ENCODE results near the gene RNF5. TPM values are rescaled to one million over a fixed set of nuclear protein-coding genes. Genes with fewer than 3 reads are reported as not detected.

The RNF5 gene
- total RNA-seq, 1 donor from 2014 or later = 76.0 TPM

- H3K36me3 ChIP-seq = no peaks in the 10 kb centered on the region
- peak; percentile 100 for DNase-seq
- H3K27me3 ChIP-seq (ENCODE audit: low read depth) = no peaks in the 10 kb centered on the region
- peak; percentile 72 for TF ChIP-seq CTCF (IDR thresholded peaks at IDR 0.05; ENCODE audit: borderline replicate concordance)
- peak overlapping the region; percentile 74 for H3K4me3 ChIP-seq
- H3K9me3 ChIP-seq (replicated peaks) = no peaks in the 10 kb centered on the region
- intact Hi-C loops (cut with micrococcal nuclease) = no loop called here
- H3K27ac ChIP-seq (replicated peaks) = peak overlapping the region; percentile 99
- H3K4me1 ChIP-seq = peaks cover 60% of the 10 kb centered on the region
Measured at GRCh38 chr6:32195652-32195901, 17.4 kb downstream of the RNF5 start.

GRCh38 chr6:32195902-32196681, 17.9 kb downstream of the RNF5 start:
- Histone ChIP-seq H3K4me3 (peak overlapping the region; percentile 74), H3K27ac (replicated peaks) (peak overlapping the region; percentile 99), H3K27me3 (ENCODE audit: low read depth) (no peaks in the 10 kb centered on the region), H3K36me3 (no peaks in the 10 kb centered on the region), H3K4me1 (peaks cover 54% of the 10 kb centered on the region), H3K9me3 (replicated peaks) (no peaks in the 10 kb centered on the region)
- intact Hi-C loops (cut with micrococcal nuclease) = no loop called here
- peak; percentile 92 for DNase-seq
- TF ChIP-seq CTCF (IDR thresholded peaks at IDR 0.05; ENCODE audit: borderline replicate concordance) = no peak

- DNase-seq = peak; percentile 55
- Histone ChIP-seq H3K4me1 (peaks cover 46% of the 10 kb centered on the region), H3K4me3 (peak overlapping the region; percentile 74), H3K27ac (replicated peaks) (peak overlapping the region; percentile 99), H3K9me3 (replicated peaks) (no peaks in the 10 kb centered on the region), H3K27me3 (ENCODE audit: low read depth) (peaks cover 8% of the 10 kb centered on the region), H3K36me3 (peaks cover 3% of the 10 kb centered on the region)
- intact Hi-C loops (cut with micrococcal nuclease) = no loop called here
- no peak for TF ChIP-seq CTCF (IDR thresholded peaks at IDR 0.05; ENCODE audit: borderline replicate concordance)
Measured at GRCh38 chr6:32196682-32197616, 18.7 kb downstream of the RNF5 start.

- Histone ChIP-seq H3K27me3 (ENCODE audit: low read depth) (peaks cover 19% of the 10 kb centered on the region), H3K36me3 (peaks cover 7% of the 10 kb centered on the region), H3K9me3 (replicated peaks) (no peaks in the 10 kb centered on the region), H3K27ac (replicated peaks) (peak overlapping the region; percentile 99), H3K4me3 (no peak overlapping the region), H3K4me1 (peaks cover 32% of the 10 kb centered on the region)
- DNase-seq = no peak
- intact Hi-C loops (cut with micrococcal nuclease) = no loop called here
- no peak for TF ChIP-seq CTCF (IDR thresholded peaks at IDR 0.05; ENCODE audit: borderline replicate concordance)
Measured at GRCh38 chr6:32198345-32198696, 20.1 kb downstream of the RNF5 start.

- Histone ChIP-seq H3K4me1 (peaks cover 30% of the 10 kb centered on the region), H3K27me3 (ENCODE audit: low read depth) (peaks cover 24% of the 10 kb centered on the region), H3K36me3 (peaks cover 11% of the 10 kb centered on the region), H3K4me3 (no peak overlapping the region), H3K9me3 (replicated peaks) (no peaks in the 10 kb centered on the region), H3K27ac (replicated peaks) (no peak overlapping the region)
- intact Hi-C loops (cut with micrococcal nuclease) = no loop called here
- no peak for TF ChIP-seq CTCF (IDR thresholded peaks at IDR 0.05; ENCODE audit: borderline replicate concordance)
- DNase-seq = no peak
Measured at GRCh38 chr6:32198866-32199265, 20.7 kb downstream of the RNF5 start.

Data from left ventricle myocardium inferior (tissue), 1 donor.